IMR-90 (cell line): ENCODE measurements around the gene PLA2G2A. TPM values are rescaled to one million over a fixed set of nuclear protein-coding genes. Genes with fewer than 3 reads are reported as not detected.

Source experiments
- ATAC-seq: fragments of 200-7000 bp; cut with Tn5 transposase; 2 replicates; pipeline ENCODE4 v1.9.1; 2020; ENCODE audit warnings: low read depth, mild to moderate bottlenecking, moderate library complexity
- BruUV-seq: library from RNA; stranded (reverse); fragments of 400-500 nt; replicated peaks from 2 replicates; lab custom pipeline; 2021; lab: Mats Ljungman, UMichigan
- CTCF ChIA-PET: fragments of 300-600 bp; formaldehyde crosslinking; extraction: SDS; loops from one replicate; lab custom pipeline; 2021; ENCODE audit warnings: antibody characterized with exemption; lab: Yijun Ruan, JAX
- POLR2A ChIA-PET: fragments of 300-600 bp; sonication (Branson Sonifier 250); formaldehyde crosslinking; loops from one replicate; lab custom pipeline; 2022; ENCODE audit warnings: antibody characterized with exemption; ENCODE audit not compliant: unreplicated experiment; lab: Charles Lee
- DNase-seq: peaks from one replicate; pipeline ENCODE4 v3.0.0; 2013
- H2AFZ ChIP-seq: replicated peaks from 2 replicates; pipeline ENCODE3; 2013; ENCODE audit warnings: low read length, mild to moderate bottlenecking; ENCODE audit not compliant: poor library complexity
- H2AK5ac ChIP-seq: 2 replicates; pipeline ENCODE4 v1.6.1; 2013; ENCODE audit warnings: low read depth, low read length, inconsistent platforms
- H2AK9ac ChIP-seq: replicated peaks from 2 replicates; pipeline ENCODE3; 2013; ENCODE audit warnings: mild to moderate bottlenecking, low read depth, low read length, moderate library complexity; ENCODE audit not compliant: poor library complexity
- H2BK120ac ChIP-seq: 2 replicates; pipeline ENCODE4 v1.6.1; 2013; ENCODE audit warnings: low read depth, low read length, inconsistent platforms
- H2BK15ac ChIP-seq: 3 replicates; pipeline ENCODE4 v1.6.1; 2013; ENCODE audit warnings: low read depth, low read length, inconsistent platforms
- H2BK20ac ChIP-seq: 2 replicates; pipeline ENCODE4 v1.6.1; 2013; ENCODE audit warnings: low read depth, mild to moderate bottlenecking, inconsistent platforms, low read length, moderate library complexity
- H2BK5ac ChIP-seq: 2 replicates; pipeline ENCODE4 v1.6.1; 2013; ENCODE audit warnings: mild to moderate bottlenecking, low read depth, low read length, inconsistent platforms; ENCODE audit not compliant: poor library complexity, severe bottlenecking
- H3K14ac ChIP-seq: replicated peaks from 2 replicates; pipeline ENCODE4 v1.6.1; 2013; ENCODE audit warnings: low read depth, low read length, inconsistent platforms
- H3K18ac ChIP-seq: 2 replicates; pipeline ENCODE4 v1.6.1; 2013; ENCODE audit warnings: low read depth, low read length, control low read depth
- H3K23ac ChIP-seq: 2 replicates; pipeline ENCODE4 v1.6.1; 2013; ENCODE audit warnings: low read depth, low read length, inconsistent platforms
- H3K27ac ChIP-seq: 2 replicates; pipeline ENCODE4 v1.5.1; 2013; ENCODE audit warnings: mild to moderate bottlenecking, control low read depth, low read length; ENCODE audit not compliant: insufficient read depth
- H3K27me3 ChIP-seq: 2 replicates; pipeline ENCODE4 v1.6.1; 2013; ENCODE audit warnings: low read length; ENCODE audit not compliant: control insufficient read depth, insufficient read depth
- H3K36me3 ChIP-seq: 2 replicates; pipeline ENCODE4 v1.6.1; 2013; ENCODE audit warnings: low read length, mixed read lengths; ENCODE audit not compliant: control insufficient read depth, insufficient read depth
- H3K4ac ChIP-seq: 2 replicates; pipeline ENCODE4 v1.6.1; 2013; ENCODE audit warnings: low read depth, low read length, inconsistent platforms
- H3K4me1 ChIP-seq: 2 replicates; pipeline ENCODE4 v1.6.1; 2013; ENCODE audit warnings: low read length, mixed read lengths; ENCODE audit not compliant: control insufficient read depth, insufficient read depth
- H3K4me2 ChIP-seq: 2 replicates; pipeline ENCODE4 v1.6.1; 2013; ENCODE audit warnings: low read depth, mild to moderate bottlenecking, control low read depth, low read length, moderate library complexity
- H3K4me3 ChIP-seq: 2 replicates; pipeline ENCODE4 v1.5.1; 2013; ENCODE audit warnings: low read depth, mild to moderate bottlenecking, control low read depth, low read length, moderate library complexity; ENCODE audit not compliant: insufficient read depth
- H3K56ac ChIP-seq: 2 replicates; pipeline ENCODE4 v1.6.1; 2013; ENCODE audit warnings: low read length, inconsistent platforms; ENCODE audit not compliant: insufficient read depth; ENCODE audit errors: extremely low read depth
- H3K79me1 ChIP-seq, 2 experiments: 2 replicates each; pipeline ENCODE4 v1.6.1; 2013; ENCODE audit warnings: low read length in 2 of 2, inconsistent platforms in 1 of 2, low read depth in 1 of 2
- H3K9ac ChIP-seq: 2 replicates; pipeline ENCODE4 v1.6.1; 2013; ENCODE audit warnings: low read depth, low read length, control low read depth
- H3K9me1 ChIP-seq: 2 replicates; pipeline ENCODE4 v1.6.1; 2013; ENCODE audit warnings: low read length, inconsistent platforms; ENCODE audit not compliant: insufficient read depth
- H3K9me3 ChIP-seq: 2 replicates; pipeline ENCODE4 v1.6.1; 2013; ENCODE audit warnings: low read length; ENCODE audit not compliant: control insufficient read depth, insufficient read depth
- H4K20me1 ChIP-seq: 2 replicates; pipeline ENCODE4 v1.6.1; 2013; ENCODE audit warnings: low read length, inconsistent platforms; ENCODE audit not compliant: insufficient read depth
- H4K5ac ChIP-seq: 2 replicates; pipeline ENCODE4 v1.6.1; 2013; ENCODE audit warnings: mild to moderate bottlenecking, low read depth, low read length, control low read depth
- H4K8ac ChIP-seq, 2 experiments: 2 replicates each; pipeline ENCODE4 v1.6.1; 2013; ENCODE audit warnings: low read depth in 2 of 2, low read length in 2 of 2, control low read depth in 1 of 2, inconsistent platforms in 1 of 2
- H4K91ac ChIP-seq: 2 replicates; pipeline ENCODE4 v1.6.1; 2013; ENCODE audit warnings: low read depth, low read length, inconsistent platforms; ENCODE audit not compliant: insufficient read depth
- BHLHE40 ChIP-seq: fragments of 150-350 bp; IDR thresholded peaks from 2 replicates; pipeline ENCODE4 v1.6.1; 2016; ENCODE audit warnings: mild to moderate bottlenecking, low read depth, low read length
- CEBPB ChIP-seq: IDR thresholded peaks from 2 replicates; pipeline ENCODE4 v1.6.1; 2012; ENCODE audit warnings: low read depth, low read length, improper control_type of control experiment
- CHD1 ChIP-seq: IDR thresholded peaks from 2 replicates; pipeline ENCODE4 v1.6.1; 2012; ENCODE audit warnings: low read depth, low read length, improper control_type of control experiment
- CTCF ChIP-seq: conservative IDR thresholded peaks from 2 replicates; pipeline ENCODE4 v1.5.1; 2012; ENCODE audit warnings: mild to moderate bottlenecking, low read depth, low read length, improper control_type of control experiment
- FOS ChIP-seq: fragments of 150-350 bp; IDR thresholded peaks from 2 replicates; pipeline ENCODE4 v1.6.1; 2016; ENCODE audit warnings: low read depth, low read length
- MAFK ChIP-seq: IDR thresholded peaks from 2 replicates; pipeline ENCODE4 v1.6.1; 2012; ENCODE audit warnings: low read depth, low read length, improper control_type of control experiment
- MAZ ChIP-seq: IDR thresholded peaks from 2 replicates; pipeline ENCODE4 v1.6.1; 2012; ENCODE audit warnings: low read depth, mild to moderate bottlenecking, low read length, improper control_type of control experiment, moderate library complexity, borderline replicate concordance
- MXI1 ChIP-seq: IDR thresholded peaks from 2 replicates; pipeline ENCODE4 v1.6.1; 2012; ENCODE audit warnings: low read depth, mild to moderate bottlenecking, low read length, moderate library complexity, borderline replicate concordance
- NFE2L2 ChIP-seq: fragments of 150-350 bp; IDR thresholded peaks from 2 replicates; pipeline ENCODE4 v1.6.1; 2016; ENCODE audit warnings: low read depth, mild to moderate bottlenecking, low read length
- POLR2A ChIP-seq: IDR thresholded peaks from 2 replicates; pipeline ENCODE4 v1.6.1; 2012; ENCODE audit warnings: mild to moderate bottlenecking, low read depth, low read length
- RCOR1 ChIP-seq: IDR thresholded peaks from 2 replicates; pipeline ENCODE4 v1.6.1; 2012; ENCODE audit warnings: mild to moderate bottlenecking, low read length, improper control_type of control experiment; ENCODE audit not compliant: insufficient replicate concordance
- RFX5 ChIP-seq: IDR thresholded peaks from 2 replicates; pipeline ENCODE4 v1.8.0; 2012; ENCODE audit warnings: low read depth, mild to moderate bottlenecking, low read length, moderate library complexity
- WGBS, 2 experiments: methylation state at CpG; one replicate each; pipeline versions ENCODE4 v1.1.5 to v1.1.7; 2013; ENCODE audit warnings: missing lambda C conversion rate in 2 of 2; ENCODE audit not compliant: insufficient read length in 1 of 2; ENCODE audit errors: extremely low coverage in 2 of 2; 5-methylcytosine and 5-hydroxymethylcytosine counted together
- dilution Hi-C: fragments of 300-500 bp; cut with HindIII; formaldehyde crosslinking; loops from one replicate; pipeline ENCODE4 v1.14.3; 2018; ENCODE audit warnings: low sequenced_read_pairs; ENCODE audit not compliant: unreplicated experiment
- in situ Hi-C: fragments of 300-500 bp; cut with MboI; formaldehyde crosslinking; loops from 3 replicates; pipeline ENCODE4 v1.14.3; 2019; ENCODE audit warnings: low sequenced_read_pairs, inconsistent platforms, mixed read lengths
- intact Hi-C: fragments of 100-400 bp; cut with micrococcal nuclease; formaldehyde crosslinking; loops from 2 replicates; pipeline ENCODE4 v1.10.0; 2022
- polyA plus RNA-seq, 3 experiments: library from polyadenylated mRNA; depleted of rRNA; stranded (reverse); fragments of >200 nt; gene quantifications; 2 replicates each; pipeline ENCODE4 v1.2.3, GENCODE V29; 2012; ENCODE audit warnings: low replicate concordance in 1 of 3
- total RNA-seq: library from RNA; depleted of rRNA; stranded (reverse); fragments of >200 nt; gene quantifications from 2 replicates; pipeline ENCODE4 v1.2.3, GENCODE V29; 2012
- TF ChIP-seq, protein P1 (sequence below): fragments of 150-350 bp; IDR thresholded peaks from 2 replicates; pipeline ENCODE4 v1.6.1; 2016; ENCODE audit warnings: low read depth, mild to moderate bottlenecking, low read length, moderate library complexity, borderline replicate concordance

PLA2G2A gene
- total and polyA plus RNA-seq, 2 of the 4 experiments (the other 2 are of a cell fraction) = not detected

DNA sequence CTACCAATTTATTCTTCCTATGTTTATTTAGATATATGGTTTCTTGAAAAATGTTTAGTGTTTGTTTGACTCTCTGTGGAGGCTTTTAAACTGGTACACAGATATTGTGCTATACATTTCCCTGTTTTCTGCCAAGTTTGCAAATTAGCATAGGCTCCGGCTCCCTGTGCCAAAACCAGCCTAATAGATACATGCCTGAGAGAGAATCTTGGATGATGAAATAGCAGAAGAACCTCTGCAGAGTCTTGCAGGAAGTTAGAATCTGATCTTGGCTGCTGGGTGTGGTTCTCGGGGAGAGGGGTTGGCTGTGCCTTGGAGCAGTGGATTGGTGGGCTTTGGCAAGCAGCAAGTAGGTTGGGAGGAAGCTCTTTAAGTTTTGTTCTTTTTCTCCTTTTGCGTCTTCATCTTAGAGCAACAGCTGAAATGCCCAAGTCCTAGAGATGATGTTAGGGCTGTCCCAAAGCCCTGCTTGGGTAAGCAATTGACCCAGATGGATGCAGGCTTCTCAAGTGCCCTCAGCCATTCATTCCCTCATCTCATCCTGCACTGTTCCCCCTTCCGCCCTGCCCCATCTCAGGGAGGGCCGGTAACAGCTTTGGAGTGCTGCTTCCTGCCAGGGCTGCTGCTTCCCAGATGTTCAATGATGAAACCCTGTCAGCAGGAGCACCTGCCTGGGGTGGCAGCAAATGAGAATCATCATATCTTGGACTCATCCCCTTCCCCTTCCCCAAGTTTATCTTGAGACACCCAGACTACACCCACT lies 9.3 kb downstream of the PLA2G2A start:
- Histone ChIP-seq H4K91ac (no peak overlapping the region), H3K4ac (no peak overlapping the region), H3K79me1 (no peaks in the 10 kb centered on the region), H4K20me1 (no peaks in the 10 kb centered on the region), H3K4me2 (no peak overlapping the region), H4K5ac (no peak overlapping the region), H3K9me3 (no peaks in the 10 kb centered on the region), H2AK9ac (no peak overlapping the region), H3K27me3 (peaks cover 19% of the 10 kb centered on the region), H2AK5ac (no peak overlapping the region), H3K9me1 (no peaks in the 10 kb centered on the region), H3K9ac (no peak overlapping the region), H3K18ac (no peak overlapping the region), H2AFZ (no peak overlapping the region), H3K4me3 (no peak overlapping the region), H3K14ac (no peak overlapping the region), H2BK15ac (no peak overlapping the region), H3K27ac (no peak overlapping the region), H2BK5ac (no peak overlapping the region), H2BK120ac (no peak overlapping the region), H3K36me3 (no peaks in the 10 kb centered on the region), H4K8ac (no peak overlapping the region), H3K4me1 (no peaks in the 10 kb centered on the region), H3K56ac (no peak overlapping the region), H3K23ac (no peak overlapping the region), H2BK20ac (no peak overlapping the region)
- no TSS peak for BruUV-seq
- intact Hi-C loops (no loop called here), in situ Hi-C loops (no loop called here), dilution Hi-C loops (no loop called here)
- no peak for ATAC-seq
- DNase-seq = no peak
- CTCF ChIA-PET = no interaction called here
- TF ChIP-seq MAFK = no peak
- TF ChIP-seq, protein P1, sequence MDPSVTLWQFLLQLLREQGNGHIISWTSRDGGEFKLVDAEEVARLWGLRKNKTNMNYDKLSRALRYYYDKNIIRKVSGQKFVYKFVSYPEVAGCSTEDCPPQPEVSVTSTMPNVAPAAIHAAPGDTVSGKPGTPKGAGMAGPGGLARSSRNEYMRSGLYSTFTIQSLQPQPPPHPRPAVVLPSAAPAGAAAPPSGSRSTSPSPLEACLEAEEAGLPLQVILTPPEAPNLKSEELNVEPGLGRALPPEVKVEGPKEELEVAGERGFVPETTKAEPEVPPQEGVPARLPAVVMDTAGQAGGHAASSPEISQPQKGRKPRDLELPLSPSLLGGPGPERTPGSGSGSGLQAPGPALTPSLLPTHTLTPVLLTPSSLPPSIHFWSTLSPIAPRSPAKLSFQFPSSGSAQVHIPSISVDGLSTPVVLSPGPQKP = no peak
- TF ChIP-seq RCOR1 = no peak
- TF ChIP-seq CEBPB = no peak
- no peak for TF ChIP-seq MXI1
- no peak for TF ChIP-seq BHLHE40
- TF ChIP-seq NFE2L2 = no peak
- no peak for TF ChIP-seq POLR2A
- TF ChIP-seq CHD1 = no peak
- TF ChIP-seq FOS = no peak
- TF ChIP-seq RFX5 = no peak
- no peak for TF ChIP-seq CTCF
- TF ChIP-seq MAZ = no peak
- POLR2A ChIA-PET = no interaction called here
- 64% methylated on average over 2 of the region's 5 CpGs; no CpG with 5 or more reads in 1 of the 2 experiments for WGBS, 2 experiments
